ENCODE measurements around the gene POLDIP3. TPM values are rescaled to one million over a fixed set of nuclear protein-coding genes. Genes with fewer than 3 reads are reported as not detected.
A peak's percentile ranks its signal among the peaks of the same experiment; 100 is the strongest.

POLDIP3 gene
- total RNA-seq, 2 experiments from 2014 or later, result 71.4 to 74.7 TPM

- DNase-seq, result no peak
- no peaks in the 10 kb centered on the region for H3K9me3 Mint-ChIP-seq
- H3K4me1 Mint-ChIP-seq, result peaks cover 29% of the 10 kb centered on the region
- no peaks in the 10 kb centered on the region for H3K27me3 Mint-ChIP-seq
- H3K4me3 Mint-ChIP-seq, result no peak overlapping the region
- no peak overlapping the region for H3K27ac Mint-ChIP-seq
- H3K36me3 Mint-ChIP-seq (ENCODE audit: low read depth), result peaks cover 3% of the 10 kb centered on the region
- POLR2A ChIA-PET, result interaction anchor here (0.6 to 5.8 kb wide), 4 partner anchors 9 to 210 kb away, joined by 3 to 79 read pairs (median 3); partner anchors contain the start of genes ARFGAP3 and POLDIP3
- CTCF ChIA-PET, result no interaction called here
These were observed 32.2 kb upstream of the POLDIP3 start for GRCh38 chr22:42646569-42647525.

- peaks cover 3% of the 10 kb centered on the region for H3K36me3 Mint-ChIP-seq (ENCODE audit: low read depth)
- no peaks in the 10 kb centered on the region for H3K27me3 Mint-ChIP-seq
- POLR2A ChIA-PET, result interaction anchor here (0.6 to 5.8 kb wide), 4 partner anchors 9 to 211 kb away, joined by 3 to 79 read pairs (median 3); partner anchors contain the start of genes ARFGAP3 and POLDIP3
- no peak for DNase-seq
- H3K27ac Mint-ChIP-seq, result no peak overlapping the region
- H3K9me3 Mint-ChIP-seq, result no peaks in the 10 kb centered on the region
- CTCF ChIA-PET, result no interaction called here
- no peak overlapping the region for H3K4me3 Mint-ChIP-seq
- H3K4me1 Mint-ChIP-seq, result peaks cover 29% of the 10 kb centered on the region
These were observed 31.4 kb upstream of the POLDIP3 start for GRCh38 chr22:42645938-42646568.

- CTCF ChIA-PET, result no interaction called here
These were observed 30.8 kb upstream of the POLDIP3 start for GRCh38 chr22:42645341-42645937.

GRCh38 chr22:42644422-42645340 lies 30.0 kb upstream of the POLDIP3 start:
- ChIA-PET POLR2A (interaction anchor here (3.9 kb wide), 1 partner anchor 29 kb away, joined by 29 read pairs; the partner anchor contains the start of gene POLDIP3), CTCF (interaction anchor here (0.5 kb wide), 2 partner anchors 118 to 482 kb away, joined by 3 read pairs; no protein-coding TSS in a partner anchor)
- H3K9me3 Mint-ChIP-seq, result no peaks in the 10 kb centered on the region
- no peak overlapping the region for H3K27ac Mint-ChIP-seq
- H3K4me3 Mint-ChIP-seq, result no peak overlapping the region
- peaks cover 3% of the 10 kb centered on the region for H3K36me3 Mint-ChIP-seq (ENCODE audit: low read depth)
- H3K27me3 Mint-ChIP-seq, result no peaks in the 10 kb centered on the region
- no peak for DNase-seq
- peaks cover 28% of the 10 kb centered on the region for H3K4me1 Mint-ChIP-seq

More at GRCh38 chr22:42645341-42645937, 30.8 kb upstream of the POLDIP3 start:
- Mint-ChIP-seq H3K27me3 (no peaks in the 10 kb centered on the region), H3K27ac (no peak overlapping the region), H3K36me3 (ENCODE audit: low read depth) (peaks cover 3% of the 10 kb centered on the region), H3K9me3 (no peaks in the 10 kb centered on the region), H3K4me3 (no peak overlapping the region), H3K4me1 (peaks cover 29% of the 10 kb centered on the region)
- POLR2A ChIA-PET, result interaction anchor here (3.9 to 5.8 kb wide), 2 partner anchors 30 kb away, joined by 29 to 79 read pairs; partner anchors contain the start of gene POLDIP3
- DNase-seq, result no peak

- H3K27me3 Mint-ChIP-seq, result no peaks in the 10 kb centered on the region
- DNase-seq, result no peak
- H3K4me3 Mint-ChIP-seq, result no peak overlapping the region
- ChIA-PET POLR2A (interaction anchor here (3.9 kb wide), 1 partner anchor 28 kb away, joined by 29 read pairs; the partner anchor contains the start of gene POLDIP3), CTCF (no interaction called here)
- no peak overlapping the region for H3K27ac Mint-ChIP-seq
- peaks cover 3% of the 10 kb centered on the region for H3K36me3 Mint-ChIP-seq (ENCODE audit: low read depth)
- peaks cover 27% of the 10 kb centered on the region for H3K4me1 Mint-ChIP-seq
- no peaks in the 10 kb centered on the region for H3K9me3 Mint-ChIP-seq
These were observed 29.1 kb upstream of the POLDIP3 start for GRCh38 chr22:42643634-42644421.

- no peaks in the 10 kb centered on the region for H3K9me3 Mint-ChIP-seq
- CTCF ChIA-PET, result no interaction called here
- H3K4me1 Mint-ChIP-seq, result peaks cover 19% of the 10 kb centered on the region
- H3K36me3 Mint-ChIP-seq (ENCODE audit: low read depth), result no peaks in the 10 kb centered on the region
- POLR2A ChIA-PET, result interaction anchor here (3.9 kb wide), 1 partner anchor 27 kb away, joined by 29 read pairs; the partner anchor contains the start of gene POLDIP3
- H3K27ac Mint-ChIP-seq, result no peak overlapping the region
- no peaks in the 10 kb centered on the region for H3K27me3 Mint-ChIP-seq
- DNase-seq, result no peak
- H3K4me3 Mint-ChIP-seq, result no peak overlapping the region
These were observed 28.3 kb upstream of the POLDIP3 start for GRCh38 chr22:42642806-42643633.

GRCh38 chr22:42641801-42642413 lies 27.2 kb upstream of the POLDIP3 start:
- Mint-ChIP-seq H3K27ac (no peak overlapping the region), H3K4me3 (no peak overlapping the region), H3K36me3 (ENCODE audit: low read depth) (peaks cover 3% of the 10 kb centered on the region), H3K27me3 (no peaks in the 10 kb centered on the region), H3K4me1 (peaks cover 9% of the 10 kb centered on the region), H3K9me3 (no peaks in the 10 kb centered on the region)
- no peak for DNase-seq
- POLR2A ChIA-PET, result interaction anchor here (3.9 kb wide), 1 partner anchor 26 kb away, joined by 29 read pairs; the partner anchor contains the start of gene POLDIP3
- CTCF ChIA-PET, result no interaction called here

- Mint-ChIP-seq H3K27ac (peak overlapping the region; percentile 6), H3K4me3 (no peak overlapping the region), H3K36me3 (ENCODE audit: low read depth) (peaks cover 3% of the 10 kb centered on the region), H3K27me3 (no peaks in the 10 kb centered on the region), H3K4me1 (no peaks in the 10 kb centered on the region), H3K9me3 (no peaks in the 10 kb centered on the region)
- POLR2A ChIA-PET, result interaction anchor here (4.7 kb wide), 1 partner anchor 25 kb away, joined by 28 read pairs; the partner anchor contains the start of gene POLDIP3
- CTCF ChIA-PET, result interaction anchor here (1.5 kb wide), 1 partner anchor 18 kb away, joined by 4 read pairs; no protein-coding TSS in a partner anchor
- DNase-seq, result no peak
These were observed 25.0 kb upstream of the POLDIP3 start for GRCh38 chr22:42639541-42640241.

- Mint-ChIP-seq H3K4me3 (no peak overlapping the region), H3K27ac (no peak overlapping the region), H3K9me3 (no peaks in the 10 kb centered on the region), H3K36me3 (ENCODE audit: low read depth) (peaks cover 7% of the 10 kb centered on the region), H3K27me3 (no peaks in the 10 kb centered on the region), H3K4me1 (no peaks in the 10 kb centered on the region)
- ChIA-PET CTCF (no interaction called here), POLR2A (interaction anchor here (4.7 kb wide), 1 partner anchor 23 kb away, joined by 28 read pairs; the partner anchor contains the start of gene POLDIP3)
- DNase-seq, result no peak
These were observed 22.9 kb upstream of the POLDIP3 start for GRCh38 chr22:42637555-42637954.

GRCh38 chr22:42636506-42636905 lies 21.8 kb upstream of the POLDIP3 start:
- CTCF ChIA-PET, result no interaction called here
- no peaks in the 10 kb centered on the region for H3K4me1 Mint-ChIP-seq
- H3K4me3 Mint-ChIP-seq, result no peak overlapping the region
- no peak overlapping the region for H3K27ac Mint-ChIP-seq
- POLR2A ChIA-PET, result interaction anchor here (0.7 to 4.7 kb wide), 2 partner anchors 10 to 22 kb away, joined by 3 to 28 read pairs; partner anchors contain the start of gene POLDIP3
- H3K36me3 Mint-ChIP-seq (ENCODE audit: low read depth), result peaks cover 7% of the 10 kb centered on the region
- H3K27me3 Mint-ChIP-seq, result no peaks in the 10 kb centered on the region
- no peak for DNase-seq
- H3K9me3 Mint-ChIP-seq, result no peaks in the 10 kb centered on the region

Measured in activated CD4-positive, alpha-beta memory T cell treated with anti-CD3 and anti-CD28 coated beads, Interleukin-2, amount 10 ng/mL, durations not matched to agents 7 days and 5 days (primary cell).